IMR-90 (cell line): ENCODE measurements around the gene MYBPH.

ENCODE experiments used
- CEBPB ChIP-seq: IDR thresholded peaks from 2 replicates; pipeline ENCODE4 v1.6.1; 2012; ENCODE audit warnings: low read depth, low read length, improper control_type of control experiment
- CHD1 ChIP-seq: IDR thresholded peaks from 2 replicates; pipeline ENCODE4 v1.6.1; 2012; ENCODE audit warnings: low read depth, low read length, improper control_type of control experiment
- CTCF ChIP-seq: conservative IDR thresholded peaks from 2 replicates; pipeline ENCODE4 v1.5.1; 2012; ENCODE audit warnings: mild to moderate bottlenecking, low read depth, low read length, improper control_type of control experiment
- FOS ChIP-seq: fragments of 150-350 bp; IDR thresholded peaks from 2 replicates; pipeline ENCODE4 v1.6.1; 2016; ENCODE audit warnings: low read depth, low read length
- MAFK ChIP-seq: IDR thresholded peaks from 2 replicates; pipeline ENCODE4 v1.6.1; 2012; ENCODE audit warnings: low read depth, low read length, improper control_type of control experiment
- MAZ ChIP-seq: IDR thresholded peaks from 2 replicates; pipeline ENCODE4 v1.6.1; 2012; ENCODE audit warnings: low read depth, mild to moderate bottlenecking, low read length, improper control_type of control experiment, moderate library complexity, borderline replicate concordance
- MXI1 ChIP-seq: IDR thresholded peaks from 2 replicates; pipeline ENCODE4 v1.6.1; 2012; ENCODE audit warnings: low read depth, mild to moderate bottlenecking, low read length, moderate library complexity, borderline replicate concordance
- NFE2L2 ChIP-seq: fragments of 150-350 bp; IDR thresholded peaks from 2 replicates; pipeline ENCODE4 v1.6.1; 2016; ENCODE audit warnings: low read depth, mild to moderate bottlenecking, low read length
- POLR2A ChIP-seq: IDR thresholded peaks from 2 replicates; pipeline ENCODE4 v1.6.1; 2012; ENCODE audit warnings: mild to moderate bottlenecking, low read depth, low read length
- RAD21 ChIP-seq: IDR thresholded peaks from 2 replicates; pipeline ENCODE4 v1.6.1; 2012; ENCODE audit warnings: low read length, improper control_type of control experiment
- SMC3 ChIP-seq: fragments of 150-350 bp; IDR thresholded peaks from 2 replicates; pipeline ENCODE4 v1.6.1; 2016; ENCODE audit warnings: low read depth, mild to moderate bottlenecking, antibody characterized with exemption, low read length, moderate library complexity
- TF ChIP-seq, protein P1 (sequence below): fragments of 150-350 bp; IDR thresholded peaks from 2 replicates; pipeline ENCODE4 v1.6.1; 2017; ENCODE audit warnings: mild to moderate bottlenecking, antibody characterized with exemption, low read length, low read depth
- TF ChIP-seq, protein P2 (sequence below): fragments of 150-350 bp; IDR thresholded peaks from 2 replicates; pipeline ENCODE4 v1.6.1; 2016; ENCODE audit warnings: low read depth, mild to moderate bottlenecking, low read length, moderate library complexity, borderline replicate concordance

GRCh38 chr1:203121186-203122015 is 54.2 kb downstream of the MYBPH start:
- TF ChIP-seq CTCF (no peak), NFE2L2 (no peak), POLR2A (no peak), SMC3 (no peak), CEBPB (no peak), FOS (no peak), MAZ (no peak), MAFK (no peak), RAD21 (no peak), MXI1 (no peak), CHD1 (no peak)
- TF ChIP-seq, protein P1, sequence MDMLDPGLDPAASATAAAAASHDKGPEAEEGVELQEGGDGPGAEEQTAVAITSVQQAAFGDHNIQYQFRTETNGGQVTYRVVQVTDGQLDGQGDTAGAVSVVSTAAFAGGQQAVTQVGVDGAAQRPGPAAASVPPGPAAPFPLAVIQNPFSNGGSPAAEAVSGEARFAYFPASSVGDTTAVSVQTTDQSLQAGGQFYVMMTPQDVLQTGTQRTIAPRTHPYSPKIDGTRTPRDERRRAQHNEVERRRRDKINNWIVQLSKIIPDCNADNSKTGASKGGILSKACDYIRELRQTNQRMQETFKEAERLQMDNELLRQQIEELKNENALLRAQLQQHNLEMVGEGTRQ, result no peak
- TF ChIP-seq, protein P2, sequence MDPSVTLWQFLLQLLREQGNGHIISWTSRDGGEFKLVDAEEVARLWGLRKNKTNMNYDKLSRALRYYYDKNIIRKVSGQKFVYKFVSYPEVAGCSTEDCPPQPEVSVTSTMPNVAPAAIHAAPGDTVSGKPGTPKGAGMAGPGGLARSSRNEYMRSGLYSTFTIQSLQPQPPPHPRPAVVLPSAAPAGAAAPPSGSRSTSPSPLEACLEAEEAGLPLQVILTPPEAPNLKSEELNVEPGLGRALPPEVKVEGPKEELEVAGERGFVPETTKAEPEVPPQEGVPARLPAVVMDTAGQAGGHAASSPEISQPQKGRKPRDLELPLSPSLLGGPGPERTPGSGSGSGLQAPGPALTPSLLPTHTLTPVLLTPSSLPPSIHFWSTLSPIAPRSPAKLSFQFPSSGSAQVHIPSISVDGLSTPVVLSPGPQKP, result no peak
